ENCODE data around the gene DYNLT1. TPM values are rescaled to one million over a fixed set of nuclear protein-coding genes. Genes with fewer than 3 reads are reported as not detected.
"Not testable (repeated sequence)": the region's sequence is repeated elsewhere in the genome, so short reads cannot be mapped to it uniquely, and the experiment has no call there.

DYNLT1 gene
- total and polyA plus RNA-seq, 2 of the 4 experiments (the other 2 are of a cell fraction) = 235 to 349 TPM

- ATAC-seq (ENCODE audit: low read depth); H3K23ac ChIP-seq (ENCODE audit: low read depth, low read length); DNase-seq; H3K4ac ChIP-seq (ENCODE audit: low read depth, low read length); H3K14ac ChIP-seq (replicated peaks; ENCODE audit: low read depth, low read length); H3K18ac ChIP-seq (ENCODE audit: low read depth, low read length); H3K27ac ChIP-seq (ENCODE audit: insufficient read depth, low read length); H2AK5ac ChIP-seq (ENCODE audit: low read depth, low read length); H3K4me1 ChIP-seq (ENCODE audit: control insufficient read depth, insufficient read depth, low read length); H3K4me2 ChIP-seq (ENCODE audit: low read depth, low read length); in situ Hi-C loops (cut with MboI; ENCODE audit: low sequenced_read_pairs); POLR2A ChIA-PET (ENCODE audit: unreplicated experiment); H3K9ac ChIP-seq (ENCODE audit: low read depth, low read length); H4K20me1 ChIP-seq (ENCODE audit: insufficient read depth, low read length); H4K91ac ChIP-seq (ENCODE audit: insufficient read depth, low read depth, low read length); H3K4me3 ChIP-seq (ENCODE audit: insufficient read depth, low read depth, low read length); H3K9me3 ChIP-seq (ENCODE audit: control insufficient read depth, insufficient read depth, low read length); H3K56ac ChIP-seq (ENCODE audit: extremely low read depth, insufficient read depth, low read length); BruUV-seq (replicated peaks); H4K8ac ChIP-seq (ENCODE audit: low read depth in 2 of 2, low read length in 2 of 2); H2BK5ac ChIP-seq (ENCODE audit: low read depth, low read length, poor library complexity, severe bottlenecking); H2AK9ac ChIP-seq (replicated peaks; ENCODE audit: low read depth, low read length, poor library complexity); H3K27me3 ChIP-seq (ENCODE audit: control insufficient read depth, insufficient read depth, low read length); H2AFZ ChIP-seq (replicated peaks; ENCODE audit: low read length, poor library complexity); CTCF ChIA-PET; H2BK15ac ChIP-seq (ENCODE audit: low read depth, low read length); H2BK120ac ChIP-seq (ENCODE audit: low read depth, low read length); H3K9me1 ChIP-seq (ENCODE audit: insufficient read depth, low read length); H4K5ac ChIP-seq (ENCODE audit: low read depth, low read length); H2BK20ac ChIP-seq (ENCODE audit: low read depth, low read length); intact Hi-C loops (cut with micrococcal nuclease); dilution Hi-C loops (cut with HindIII; ENCODE audit: low sequenced_read_pairs, unreplicated experiment): not testable (repeated sequence)
- WGBS, 2 experiments (ENCODE audit: extremely low coverage in 2 of 2, insufficient read length in 1 of 2) = no CpG with 5 or more reads among the region's 3 CpGs
- peaks cover 22% of the 10 kb centered on the region for H3K36me3 ChIP-seq (ENCODE audit: control insufficient read depth, insufficient read depth, low read length)
- H3K79me1 ChIP-seq (ENCODE audit: low read depth in 1 of 2, low read length in 2 of 2) = peaks cover 7 to 16% of the 10 kb centered on the region in 2 experiments
These were observed 26.3 kb downstream of the DYNLT1 start for GRCh38 chr6:158618289-158618688.

- not testable (repeated sequence) for H3K27ac ChIP-seq (ENCODE audit: insufficient read depth, low read length)
These were observed 29.9 kb downstream of the DYNLT1 start for GRCh38 chr6:158614606-158615005.

More at GRCh38 chr6:158614606-158615005, 29.9 kb downstream of the DYNLT1 start:
- BruUV-seq (replicated peaks); H2BK5ac ChIP-seq (ENCODE audit: low read depth, low read length, poor library complexity, severe bottlenecking); H3K4me2 ChIP-seq (ENCODE audit: low read depth, low read length); H4K5ac ChIP-seq (ENCODE audit: low read depth, low read length); H3K27me3 ChIP-seq (ENCODE audit: control insufficient read depth, insufficient read depth, low read length); H3K9me3 ChIP-seq (ENCODE audit: control insufficient read depth, insufficient read depth, low read length); dilution Hi-C loops (cut with HindIII; ENCODE audit: low sequenced_read_pairs, unreplicated experiment); H4K20me1 ChIP-seq (ENCODE audit: insufficient read depth, low read length); H2AK9ac ChIP-seq (replicated peaks; ENCODE audit: low read depth, low read length, poor library complexity); H3K4me3 ChIP-seq (ENCODE audit: insufficient read depth, low read depth, low read length); CTCF ChIA-PET; H2AFZ ChIP-seq (replicated peaks; ENCODE audit: low read length, poor library complexity); H3K14ac ChIP-seq (replicated peaks; ENCODE audit: low read depth, low read length); H3K56ac ChIP-seq (ENCODE audit: extremely low read depth, insufficient read depth, low read length); H3K18ac ChIP-seq (ENCODE audit: low read depth, low read length); H2BK120ac ChIP-seq (ENCODE audit: low read depth, low read length); H2BK15ac ChIP-seq (ENCODE audit: low read depth, low read length); H3K9me1 ChIP-seq (ENCODE audit: insufficient read depth, low read length); in situ Hi-C loops (cut with MboI; ENCODE audit: low sequenced_read_pairs); H3K4me1 ChIP-seq (ENCODE audit: control insufficient read depth, insufficient read depth, low read length); H4K8ac ChIP-seq (ENCODE audit: low read depth in 2 of 2, low read length in 2 of 2); H2AK5ac ChIP-seq (ENCODE audit: low read depth, low read length); H4K91ac ChIP-seq (ENCODE audit: insufficient read depth, low read depth, low read length); DNase-seq; H3K4ac ChIP-seq (ENCODE audit: low read depth, low read length); H3K23ac ChIP-seq (ENCODE audit: low read depth, low read length); intact Hi-C loops (cut with micrococcal nuclease); ATAC-seq (ENCODE audit: low read depth); H2BK20ac ChIP-seq (ENCODE audit: low read depth, low read length); POLR2A ChIA-PET (ENCODE audit: unreplicated experiment); H3K9ac ChIP-seq (ENCODE audit: low read depth, low read length): not testable (repeated sequence)
- H3K36me3 ChIP-seq (ENCODE audit: control insufficient read depth, insufficient read depth, low read length) = peaks cover 23% of the 10 kb centered on the region
- WGBS, 2 experiments (ENCODE audit: extremely low coverage in 2 of 2, insufficient read length in 1 of 2) = no CpG with 5 or more reads among the region's 3 CpGs
- H3K79me1 ChIP-seq (ENCODE audit: low read depth in 1 of 2, low read length in 2 of 2) = peaks cover 0 to 11% of the 10 kb centered on the region in 2 experiments; a peak in 2 of 4 replicates

Measured in IMR-90 (cell line).